K562 (cell line): ENCODE results near the gene SLC30A1. TPM values are rescaled to one million over a fixed set of nuclear protein-coding genes. Genes with fewer than 3 reads are reported as not detected.

Source experiments
- ATAC-seq: fragments of 200-7000 bp; cut with Tn5 transposase; 3 replicates; pipeline ENCODE4 v1.9.1; 2020; ENCODE audit warnings: moderate library complexity
- BruUV-seq: library from RNA; stranded (reverse); fragments of 400-500 nt; replicated peaks from 2 replicates; lab custom pipeline; 2021; lab: Mats Ljungman, UMichigan
- CTCF ChIA-PET: fragments of 300-600 bp; formaldehyde crosslinking; extraction: SDS; loops from one replicate; lab custom pipeline; 2021; ENCODE audit warnings: low intra/inter-chr PET ratio; lab: Yijun Ruan, JAX
- POLR2A ChIA-PET: fragments of 300-600, 350-650 bp; sonication (Branson Sonifier 250); formaldehyde crosslinking; extraction: SDS; loops from one replicate; lab custom pipeline; 2021; ENCODE audit warnings: antibody characterized with exemption, inconsistent platforms; lab: Yijun Ruan, JAX
- DNase-seq, 4 experiments: peaks; one replicate each; pipeline versions ENCODE4 v3.0.0 to v3.0.0-alpha.2; 2011 to 2018; ENCODE audit warnings: low spot score in 3 of 4, mixed read lengths in 3 of 4; ENCODE audit errors: extremely low read depth in 1 of 4
- FAIRE-seq: peaks from 2 replicates; lab custom pipeline; 2011; peaks lifted over from hg19 to GRCh38; lab: Jason Lieb, UNC
- H2AFZ ChIP-seq: 2 replicates; pipeline ENCODE4 v1.6.0; 2011; ENCODE audit warnings: low read depth, low read length, control low read depth, inconsistent platforms
- H3K27ac ChIP-seq: fragments of 200-600 bp; 3 replicates; pipeline ENCODE4 v1.8.0; 2011; ENCODE audit warnings: low read depth, mild to moderate bottlenecking, control low read depth, inconsistent platforms, low read length, moderate library complexity, mixed read lengths; ENCODE audit errors: extremely low read depth
- H3K27me3 ChIP-seq, 2 experiments: fragments of 300-600 bp in 1 of 2; 2 replicates in 1 of 2; 3 replicates in 1 of 2; pipeline versions ENCODE4 v1.6.0 to v1.8.0; 2011; ENCODE audit warnings: inconsistent platforms in 2 of 2, low read length in 2 of 2, mild to moderate bottlenecking in 1 of 2, mixed read lengths in 1 of 2, moderate library complexity in 1 of 2; ENCODE audit not compliant: control insufficient read depth in 2 of 2, insufficient read depth in 2 of 2
- H3K36me3 ChIP-seq: fragments of 300-600 bp; 3 replicates; pipeline ENCODE4 v1.8.0; 2011; ENCODE audit warnings: mild to moderate bottlenecking, low read length, inconsistent platforms; ENCODE audit not compliant: control insufficient read depth, insufficient read depth
- H3K4me1 ChIP-seq, 2 experiments: fragments of 200-600 bp in 1 of 2; replicated peaks in 1 of 2; 2 replicates in 1 of 2; 3 replicates in 1 of 2; pipeline versions ENCODE4 v1.5.1 to v1.8.0; 2011; ENCODE audit warnings: inconsistent platforms in 2 of 2, low read length in 2 of 2, mild to moderate bottlenecking in 1 of 2, mixed read lengths in 1 of 2, moderate library complexity in 1 of 2; ENCODE audit not compliant: control insufficient read depth in 2 of 2, insufficient read depth in 2 of 2
- H3K4me2 ChIP-seq: 2 replicates; pipeline ENCODE4 v1.6.1; 2011; ENCODE audit warnings: low read length, control low read depth, inconsistent platforms, mixed read lengths; ENCODE audit not compliant: insufficient read depth
- H3K4me3 ChIP-seq: fragments of 200-600 bp; sonication (generic), shearing (Covaris generic); 2 replicates; pipeline ENCODE4 v1.5.1; 2016; ENCODE audit warnings: control low read depth, inconsistent platforms
- H3K79me2 ChIP-seq: fragments of 200-600 bp; 3 replicates; pipeline ENCODE4 v1.8.0; 2011; ENCODE audit warnings: low read length, inconsistent platforms; ENCODE audit not compliant: control insufficient read depth, insufficient read depth
- H3K9ac ChIP-seq, 2 experiments: 2 replicates each; pipeline versions ENCODE4 v1.6.0 to v1.6.1; 2011; ENCODE audit warnings: low read depth in 2 of 2, low read length in 2 of 2, control low read depth in 1 of 2, inconsistent platforms in 1 of 2, mild to moderate bottlenecking in 1 of 2, mixed read lengths in 1 of 2; ENCODE audit not compliant: insufficient read depth in 1 of 2
- H3K9me1 ChIP-seq: one replicate; pipeline ENCODE4 v1.6.0; 2011; ENCODE audit warnings: inconsistent platforms, mild to moderate bottlenecking, low read length, moderate library complexity; ENCODE audit not compliant: control insufficient read depth, insufficient read depth
- H3K9me3 ChIP-seq: replicated peaks from 2 replicates; pipeline ENCODE4 v1.5.1; 2011; ENCODE audit warnings: low read depth, low read length, inconsistent platforms; ENCODE audit not compliant: control insufficient read depth, insufficient read depth
- H4K20me1 ChIP-seq: replicated peaks from 2 replicates; pipeline ENCODE4 v1.6.1; 2011; ENCODE audit warnings: low read length, inconsistent platforms, mixed read lengths; ENCODE audit not compliant: control insufficient read depth, insufficient read depth
- CHD2 ChIP-seq: IDR thresholded peaks from 2 replicates; pipeline ENCODE4 v1.6.1; 2011; ENCODE audit warnings: low read depth, low read length
- FOXK1 ChIP-seq: sonication (generic); formaldehyde crosslinking; IDR thresholded peaks from 2 replicates; pipeline ENCODE4 v1.8.0; 2022; ENCODE audit warnings: missing genetic modification reagents, mild to moderate bottlenecking, borderline replicate concordance
- MED1 ChIP-seq: sonication (generic); formaldehyde crosslinking; IDR thresholded peaks from 2 replicates; pipeline ENCODE4 v1.8.1; 2023; ENCODE audit warnings: missing genetic modification reagents, borderline replicate concordance
- NFIC ChIP-seq: fragments of 450-650 bp; IDR thresholded peaks from 2 replicates; pipeline ENCODE4 v1.6.1; 2017; ENCODE audit warnings: mild to moderate bottlenecking, inconsistent platforms
- NFYB ChIP-seq: IDR thresholded peaks from 2 replicates; pipeline ENCODE4 v1.6.1; 2011; ENCODE audit warnings: mild to moderate bottlenecking, moderate library complexity; ENCODE audit not compliant: insufficient read length; ENCODE audit errors: extremely low read depth
- RAD21 ChIP-seq, 2 experiments: fragments of 250-450 bp in 1 of 2; fragments of 450-650 bp in 1 of 2; sonication (Bioruptor Pico) in 1 of 2; formaldehyde crosslinking in 1 of 2; IDR thresholded peaks in 1 of 2; conservative IDR thresholded peaks in 1 of 2; 2 replicates each; pipeline versions ENCODE4 v1.4.0 to v1.8.0; 2020 to 2022; ENCODE audit warnings: mild to moderate bottlenecking in 2 of 2, moderate library complexity in 1 of 2
- SMC3 ChIP-seq: conservative IDR thresholded peaks from 2 replicates; pipeline ENCODE4 v1.6.1; 2011; ENCODE audit warnings: low read depth, low read length, improper control_type of control experiment; ENCODE audit not compliant: insufficient read depth
- SOX6 ChIP-seq: fragments of 450-650 bp; IDR thresholded peaks from 2 replicates; pipeline ENCODE4 v1.6.1; 2014; ENCODE audit warnings: mild to moderate bottlenecking
- TOE1 ChIP-seq, 2 experiments: fragments of 450-650 bp in 1 of 2; sonication (generic) in 1 of 2; formaldehyde crosslinking in 1 of 2; IDR thresholded peaks; 2 replicates each; pipeline versions ENCODE4 v1.7.1 to v1.8.0; 2016 to 2022; ENCODE audit warnings: borderline replicate concordance in 2 of 2, mild to moderate bottlenecking in 2 of 2, antibody characterized with exemption in 1 of 2, inconsistent platforms in 1 of 2, low read depth in 1 of 2, missing genetic modification reagents in 1 of 2, moderate library complexity in 1 of 2
- ZNF75A ChIP-seq: fragments of 450-650 bp; formaldehyde crosslinking; IDR thresholded peaks from 2 replicates; pipeline ENCODE4 v1.4.0; 2020; ENCODE audit warnings: mild to moderate bottlenecking
- WGBS: fragments of 100-300 bp; shearing (Covaris generic); methylation state at CpG from one replicate; pipeline ENCODE4 v1.1.6; 2016; ENCODE audit warnings: low coverage, mixed read lengths; ENCODE audit not compliant: insufficient coverage; ENCODE audit errors: missing lambda C conversion rate; 5-methylcytosine and 5-hydroxymethylcytosine counted together
- in situ Hi-C: fragments of 300-500 bp; cut with MboI; formaldehyde crosslinking; loops from 4 replicates; pipeline ENCODE4 v1.15.0; 2018; ENCODE audit warnings: inconsistent platforms, mixed read lengths
- intact Hi-C: fragments of 100-400 bp; cut with micrococcal nuclease; formaldehyde crosslinking; loops from 2 replicates; pipeline ENCODE4 v1.14.2; 2022
- polyA plus RNA-seq, 8 experiments: library from polyadenylated mRNA; depleted of rRNA in 4 of 8; stranded (reverse) in 5 of 8; unstranded in 3 of 8; fragments of >200 nt; fragmentation: Nextera tagmentation in 2 of 8; fragmentation: Illumina TruSeq in 1 of 8; extraction: Ambion mirVana in 2 of 8; extraction: Trizol in 1 of 8; gene quantifications; 2 replicates each; pipeline versions ENCODE4 v1.2.1 to v1.2.3, GENCODE V29; 2011 to 2014; ENCODE audit warnings: inconsistent platforms in 1 of 8, missing spikeins in 1 of 8
- total RNA-seq, 7 experiments: library from RNA; depleted of rRNA in 6 of 7; stranded (reverse); fragments of >200 nt in 6 of 7; fragmentation: Illumina TruSeq in 2 of 7; extraction: Trizol in 2 of 7; gene quantifications; 2 replicates each; pipeline versions ENCODE4 v1.2.1 to v1.2.3, GENCODE V29; 2011 to 2021; ENCODE audit warnings: low replicate concordance in 1 of 7
- TF ChIP-seq, protein P1 (sequence below), 3 experiments: IDR thresholded peaks in 2 of 3; conservative IDR thresholded peaks in 1 of 3; 2 replicates each; pipeline ENCODE4 v1.5.1; 2011 to 2012; ENCODE audit warnings: low read length in 3 of 3, mild to moderate bottlenecking in 3 of 3, control low read depth in 2 of 3, improper control_type of control experiment in 1 of 3, inconsistent platforms in 1 of 3, low read depth in 1 of 3, mixed read lengths in 1 of 3, moderate library complexity in 1 of 3; ENCODE audit not compliant: insufficient read depth in 2 of 3
- TF ChIP-seq, protein P2 (sequence below): sonication (generic); formaldehyde crosslinking; IDR thresholded peaks from 2 replicates; pipeline ENCODE4 v1.8.0; 2022; ENCODE audit warnings: mild to moderate bottlenecking, missing genetic modification reagents
- TF ChIP-seq, protein P3 (sequence below), 2 experiments: fragments of 450-650 bp in 1 of 2; sonication (generic) in 1 of 2; formaldehyde crosslinking; conservative IDR thresholded peaks; 2 replicates each; pipeline versions ENCODE4 v1.4.0 to v1.8.1; 2020 to 2022; ENCODE audit warnings: mild to moderate bottlenecking in 1 of 2, missing genetic modification reagents in 1 of 2
- TF ChIP-seq, protein P4 (sequence below): IDR thresholded peaks from 3 replicates; pipeline ENCODE4 v1.6.1; 2011; ENCODE audit warnings: borderline replicate concordance, mild to moderate bottlenecking; ENCODE audit not compliant: insufficient read length, insufficient read depth

The SLC30A1 gene
- total and polyA plus RNA-seq, 9 of the 15 experiments (the other 6 are each of a cell fraction or from before 2014, with no cell fraction given): 4.1 to 14.4 (median 6.6) TPM

DNA sequence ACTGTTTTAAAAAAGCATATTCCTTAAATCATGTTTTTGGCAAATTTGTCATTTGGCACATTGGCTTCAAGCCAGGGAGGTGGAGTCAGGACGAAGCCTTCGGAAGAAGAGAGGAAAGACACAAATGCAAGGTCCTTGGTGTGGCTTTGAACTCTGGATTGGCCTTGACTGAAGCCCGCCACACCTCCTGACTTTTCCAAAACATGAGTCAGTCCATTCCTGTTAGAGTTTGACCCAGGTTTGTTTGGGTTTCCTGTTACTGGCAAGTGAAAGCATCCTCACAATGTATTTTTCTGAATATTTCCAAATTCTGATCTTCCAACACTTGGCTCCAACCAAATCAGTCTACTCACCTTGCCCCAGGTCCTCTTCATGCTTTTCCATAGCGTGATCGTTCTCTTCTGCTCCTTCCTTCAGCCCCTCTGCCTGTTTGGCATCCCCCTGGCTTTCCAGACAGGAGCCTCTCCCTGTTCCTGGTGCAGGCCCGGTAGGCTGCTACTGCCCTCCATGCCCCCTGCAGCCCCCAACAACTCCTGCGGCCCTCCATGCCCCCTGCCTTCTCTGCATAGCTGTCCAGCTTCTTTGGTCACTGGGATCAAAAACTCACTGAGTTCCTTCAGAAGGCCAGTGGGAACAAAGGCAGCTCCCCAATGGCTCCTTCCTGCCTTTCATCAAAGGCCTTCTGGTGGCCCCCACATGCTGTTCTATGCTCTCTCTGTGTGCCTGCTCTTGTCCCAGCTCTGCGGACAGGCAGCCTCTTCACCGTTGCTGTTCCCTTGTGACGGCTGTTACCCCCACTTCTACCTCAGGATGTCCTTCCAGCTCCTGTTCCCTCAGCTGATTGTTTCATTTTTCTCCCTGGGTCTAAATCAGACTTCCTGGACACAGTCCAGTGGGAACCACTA lies 30.4 kb upstream of the SLC30A1 start:
- peak overlapping the region; percentile 21 to 47; a peak in 2 of 4 replicates for H3K9ac ChIP-seq
- H3K27me3 ChIP-seq: no peaks in the 10 kb centered on the region
- in situ Hi-C loops (no loop called here), intact Hi-C loops (no loop called here)
- no peaks in the 10 kb centered on the region for H3K9me3 ChIP-seq
- FAIRE-seq (no peak), ATAC-seq (no peak), DNase-seq (peak in 1 of 4 experiments; percentile 49)
- 47% methylated on average over 10 of the region's 10 CpGs for WGBS
- peaks cover 25% of the 10 kb centered on the region for H3K79me2 ChIP-seq
- POLR2A ChIA-PET: interaction anchor here (0.9 to 1.0 kb wide), 4 partner anchors 10 to 33 kb away, joined by 3 to 4 read pairs (median 3); no protein-coding TSS in a partner anchor
- H3K9me1 ChIP-seq: no peaks in the 10 kb centered on the region
- peaks cover 53 to 64% of the 10 kb centered on the region in 2 experiments for H3K4me1 ChIP-seq
- peak overlapping the region; percentile 28 for H3K27ac ChIP-seq
- no peak overlapping the region for H3K4me2 ChIP-seq
- peak overlapping the region; percentile 77 for H2AFZ ChIP-seq
- H3K4me3 ChIP-seq: no peak overlapping the region
- 0 out of 3 replicates have a peak, but pooled peaks cover 2% of the 10 kb centered on the region for H3K36me3 ChIP-seq
- CTCF ChIA-PET: no interaction called here
- no TSS peak for BruUV-seq
- no peaks in the 10 kb centered on the region for H4K20me1 ChIP-seq
- TF ChIP-seq, protein P1, sequence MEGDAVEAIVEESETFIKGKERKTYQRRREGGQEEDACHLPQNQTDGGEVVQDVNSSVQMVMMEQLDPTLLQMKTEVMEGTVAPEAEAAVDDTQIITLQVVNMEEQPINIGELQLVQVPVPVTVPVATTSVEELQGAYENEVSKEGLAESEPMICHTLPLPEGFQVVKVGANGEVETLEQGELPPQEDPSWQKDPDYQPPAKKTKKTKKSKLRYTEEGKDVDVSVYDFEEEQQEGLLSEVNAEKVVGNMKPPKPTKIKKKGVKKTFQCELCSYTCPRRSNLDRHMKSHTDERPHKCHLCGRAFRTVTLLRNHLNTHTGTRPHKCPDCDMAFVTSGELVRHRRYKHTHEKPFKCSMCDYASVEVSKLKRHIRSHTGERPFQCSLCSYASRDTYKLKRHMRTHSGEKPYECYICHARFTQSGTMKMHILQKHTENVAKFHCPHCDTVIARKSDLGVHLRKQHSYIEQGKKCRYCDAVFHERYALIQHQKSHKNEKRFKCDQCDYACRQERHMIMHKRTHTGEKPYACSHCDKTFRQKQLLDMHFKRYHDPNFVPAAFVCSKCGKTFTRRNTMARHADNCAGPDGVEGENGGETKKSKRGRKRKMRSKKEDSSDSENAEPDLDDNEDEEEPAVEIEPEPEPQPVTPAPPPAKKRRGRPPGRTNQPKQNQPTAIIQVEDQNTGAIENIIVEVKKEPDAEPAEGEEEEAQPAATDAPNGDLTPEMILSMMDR (IDR thresholded peaks at IDR 0.05 in 2 of 3, conservative IDR thresholded peaks at IDR 0.05 in 1 of 3; ENCODE audit: insufficient read depth in 2 of 3, low read depth in 1 of 3, low read length in 3 of 3): peak in 1 of 3 experiments; percentile 3; a peak in 1 of 6 replicates
- TF ChIP-seq SOX6 (no peak), MED1 (CRISPR knock-in tag) (no peak), ZNF75A (no peak), CHD2 (no peak), RAD21 (CRISPR knock-in tag; conservative IDR thresholded peaks at IDR 0.05 in 1 of 2, IDR thresholded peaks at IDR 0.05 in 1 of 2) (peak in 1 of 2 experiments; percentile 33; a peak in 2 of 4 replicates), NFIC (peak; percentile 79), NFYB (no peak), TOE1 (IDR thresholded peaks at IDR 0.05; ENCODE audit: borderline replicate concordance) (no peak), TOE1 (CRISPR knock-in tag; IDR thresholded peaks at IDR 0.05; ENCODE audit: borderline replicate concordance, low read depth) (no peak), SMC3 (no peak), FOXK1 (CRISPR knock-in tag) (0 out of 2 replicates have a peak, but pooled peaks have one; percentile 18)
- TF ChIP-seq, protein P2, sequence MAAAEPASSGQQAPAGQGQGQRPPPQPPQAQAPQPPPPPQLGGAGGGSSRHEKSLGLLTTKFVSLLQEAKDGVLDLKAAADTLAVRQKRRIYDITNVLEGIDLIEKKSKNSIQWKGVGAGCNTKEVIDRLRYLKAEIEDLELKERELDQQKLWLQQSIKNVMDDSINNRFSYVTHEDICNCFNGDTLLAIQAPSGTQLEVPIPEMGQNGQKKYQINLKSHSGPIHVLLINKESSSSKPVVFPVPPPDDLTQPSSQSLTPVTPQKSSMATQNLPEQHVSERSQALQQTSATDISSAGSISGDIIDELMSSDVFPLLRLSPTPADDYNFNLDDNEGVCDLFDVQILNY (CRISPR knock-in tag): no peak
- TF ChIP-seq, protein P3, sequence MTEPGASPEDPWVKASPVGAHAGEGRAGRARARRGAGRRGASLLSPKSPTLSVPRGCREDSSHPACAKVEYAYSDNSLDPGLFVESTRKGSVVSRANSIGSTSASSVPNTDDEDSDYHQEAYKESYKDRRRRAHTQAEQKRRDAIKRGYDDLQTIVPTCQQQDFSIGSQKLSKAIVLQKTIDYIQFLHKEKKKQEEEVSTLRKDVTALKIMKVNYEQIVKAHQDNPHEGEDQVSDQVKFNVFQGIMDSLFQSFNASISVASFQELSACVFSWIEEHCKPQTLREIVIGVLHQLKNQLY (CRISPR knock-in tag; conservative IDR thresholded peaks at IDR 0.05): 0 out of 4 replicates have a peak, but pooled peaks of 1 of the 2 experiments have one; percentile 62
- TF ChIP-seq, protein P4, sequence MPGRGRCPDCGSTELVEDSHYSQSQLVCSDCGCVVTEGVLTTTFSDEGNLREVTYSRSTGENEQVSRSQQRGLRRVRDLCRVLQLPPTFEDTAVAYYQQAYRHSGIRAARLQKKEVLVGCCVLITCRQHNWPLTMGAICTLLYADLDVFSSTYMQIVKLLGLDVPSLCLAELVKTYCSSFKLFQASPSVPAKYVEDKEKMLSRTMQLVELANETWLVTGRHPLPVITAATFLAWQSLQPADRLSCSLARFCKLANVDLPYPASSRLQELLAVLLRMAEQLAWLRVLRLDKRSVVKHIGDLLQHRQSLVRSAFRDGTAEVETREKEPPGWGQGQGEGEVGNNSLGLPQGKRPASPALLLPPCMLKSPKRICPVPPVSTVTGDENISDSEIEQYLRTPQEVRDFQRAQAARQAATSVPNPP: no peak
